ENCODE data around the gene PICK1.

- TF ChIP-seq, protein P1, sequence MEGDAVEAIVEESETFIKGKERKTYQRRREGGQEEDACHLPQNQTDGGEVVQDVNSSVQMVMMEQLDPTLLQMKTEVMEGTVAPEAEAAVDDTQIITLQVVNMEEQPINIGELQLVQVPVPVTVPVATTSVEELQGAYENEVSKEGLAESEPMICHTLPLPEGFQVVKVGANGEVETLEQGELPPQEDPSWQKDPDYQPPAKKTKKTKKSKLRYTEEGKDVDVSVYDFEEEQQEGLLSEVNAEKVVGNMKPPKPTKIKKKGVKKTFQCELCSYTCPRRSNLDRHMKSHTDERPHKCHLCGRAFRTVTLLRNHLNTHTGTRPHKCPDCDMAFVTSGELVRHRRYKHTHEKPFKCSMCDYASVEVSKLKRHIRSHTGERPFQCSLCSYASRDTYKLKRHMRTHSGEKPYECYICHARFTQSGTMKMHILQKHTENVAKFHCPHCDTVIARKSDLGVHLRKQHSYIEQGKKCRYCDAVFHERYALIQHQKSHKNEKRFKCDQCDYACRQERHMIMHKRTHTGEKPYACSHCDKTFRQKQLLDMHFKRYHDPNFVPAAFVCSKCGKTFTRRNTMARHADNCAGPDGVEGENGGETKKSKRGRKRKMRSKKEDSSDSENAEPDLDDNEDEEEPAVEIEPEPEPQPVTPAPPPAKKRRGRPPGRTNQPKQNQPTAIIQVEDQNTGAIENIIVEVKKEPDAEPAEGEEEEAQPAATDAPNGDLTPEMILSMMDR (tag by site-specific recombination; IDR thresholded peaks at IDR 0.05), result no peak
- TF ChIP-seq ZNF510 (tag by site-specific recombination; IDR thresholded peaks at IDR 0.05; ENCODE audit: insufficient replicate concordance) (no peak), ZNF274 (IDR thresholded peaks at IDR 0.05; ENCODE audit: low read length) (no peak), ZNF274 (tag by site-specific recombination; IDR thresholded peaks at IDR 0.05; ENCODE audit: borderline replicate concordance) (no peak), SCRT2 (tag by site-specific recombination; IDR thresholded peaks at IDR 0.05) (no peak), KLF1 (tag by site-specific recombination; IDR thresholded peaks at IDR 0.05) (no peak), ZBTB1 (tag by site-specific recombination; IDR thresholded peaks at IDR 0.05) (no peak), ZNF76 (tag by site-specific recombination; IDR thresholded peaks at IDR 0.05; ENCODE audit: borderline replicate concordance, low read depth) (no peak), ZNF501 (tag by site-specific recombination; IDR thresholded peaks at IDR 0.05) (no peak), ZIC2 (tag by site-specific recombination; IDR thresholded peaks at IDR 0.05) (no peak), ZNF626 (tag by site-specific recombination; IDR thresholded peaks at IDR 0.05) (no peak)
- TF ChIP-seq, protein P2, sequence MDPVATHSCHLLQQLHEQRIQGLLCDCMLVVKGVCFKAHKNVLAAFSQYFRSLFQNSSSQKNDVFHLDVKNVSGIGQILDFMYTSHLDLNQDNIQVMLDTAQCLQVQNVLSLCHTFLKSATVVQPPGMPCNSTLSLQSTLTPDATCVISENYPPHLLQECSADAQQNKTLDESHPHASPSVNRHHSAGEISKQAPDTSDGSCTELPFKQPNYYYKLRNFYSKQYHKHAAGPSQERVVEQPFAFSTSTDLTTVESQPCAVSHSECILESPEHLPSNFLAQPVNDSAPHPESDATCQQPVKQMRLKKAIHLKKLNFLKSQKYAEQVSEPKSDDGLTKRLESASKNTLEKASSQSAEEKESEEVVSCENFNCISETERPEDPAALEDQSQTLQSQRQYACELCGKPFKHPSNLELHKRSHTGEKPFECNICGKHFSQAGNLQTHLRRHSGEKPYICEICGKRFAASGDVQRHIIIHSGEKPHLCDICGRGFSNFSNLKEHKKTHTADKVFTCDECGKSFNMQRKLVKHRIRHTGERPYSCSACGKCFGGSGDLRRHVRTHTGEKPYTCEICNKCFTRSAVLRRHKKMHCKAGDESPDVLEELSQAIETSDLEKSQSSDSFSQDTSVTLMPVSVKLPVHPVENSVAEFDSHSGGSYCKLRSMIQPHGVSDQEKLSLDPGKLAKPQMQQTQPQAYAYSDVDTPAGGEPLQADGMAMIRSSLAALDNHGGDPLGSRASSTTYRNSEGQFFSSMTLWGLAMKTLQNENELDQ (tag by site-specific recombination; IDR thresholded peaks at IDR 0.05; ENCODE audit: low read depth), result no peak
- TF ChIP-seq, protein P3, sequence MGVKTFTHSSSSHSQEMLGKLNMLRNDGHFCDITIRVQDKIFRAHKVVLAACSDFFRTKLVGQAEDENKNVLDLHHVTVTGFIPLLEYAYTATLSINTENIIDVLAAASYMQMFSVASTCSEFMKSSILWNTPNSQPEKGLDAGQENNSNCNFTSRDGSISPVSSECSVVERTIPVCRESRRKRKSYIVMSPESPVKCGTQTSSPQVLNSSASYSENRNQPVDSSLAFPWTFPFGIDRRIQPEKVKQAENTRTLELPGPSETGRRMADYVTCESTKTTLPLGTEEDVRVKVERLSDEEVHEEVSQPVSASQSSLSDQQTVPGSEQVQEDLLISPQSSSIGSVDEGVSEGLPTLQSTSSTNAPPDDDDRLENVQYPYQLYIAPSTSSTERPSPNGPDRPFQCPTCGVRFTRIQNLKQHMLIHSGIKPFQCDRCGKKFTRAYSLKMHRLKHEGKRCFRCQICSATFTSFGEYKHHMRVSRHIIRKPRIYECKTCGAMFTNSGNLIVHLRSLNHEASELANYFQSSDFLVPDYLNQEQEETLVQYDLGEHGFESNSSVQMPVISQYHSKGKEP (tag by site-specific recombination; IDR thresholded peaks at IDR 0.05), result no peak
These were observed 49.8 kb downstream of the PICK1 start for GRCh38 chr22:38106814-38107578.
